Measurements from ENCODE around the gene MIOX.

MIOX gene

GRCh38 chr22:50479721-50480120 lies 6.9 kb upstream of the MIOX start:
- H3K9ac ChIP-seq, result no peak overlapping the region

GRCh38 chr22:50481045-50481439 lies 5.6 kb upstream of the MIOX start:
- Histone ChIP-seq H3K4me1 (no peaks in the 10 kb centered on the region), H3K36me3 (ENCODE audit: control insufficient read depth, insufficient read depth, low read length) (no peaks in the 10 kb centered on the region), H3K79me2 (no peaks in the 10 kb centered on the region), H3K4me2 (ENCODE audit: low read length) (no peak overlapping the region), H3K27ac (no peak overlapping the region), H3K4me3 (ENCODE audit: low read depth, low read length) (no peak overlapping the region), H2AFZ (peak overlapping the region; percentile 28), H3K9ac (no peak overlapping the region), H3K27me3 (ENCODE audit: control insufficient read depth, insufficient read depth, low read length) (no peaks in the 10 kb centered on the region), H3K9me3 (ENCODE audit: control insufficient read depth, low read length) (no peaks in the 10 kb centered on the region)
- TF ChIP-seq CTCF (IDR thresholded peaks at IDR 0.05), result no peak

More at GRCh38 chr22:50479721-50480120, 6.9 kb upstream of the MIOX start:
- Histone ChIP-seq H3K9me3 (ENCODE audit: control insufficient read depth, low read length) (no peaks in the 10 kb centered on the region), H3K4me3 (ENCODE audit: low read depth, low read length) (no peak overlapping the region), H3K36me3 (ENCODE audit: control insufficient read depth, insufficient read depth, low read length) (no peaks in the 10 kb centered on the region), H3K4me1 (no peaks in the 10 kb centered on the region), H3K4me2 (ENCODE audit: low read length) (no peak overlapping the region), H2AFZ (no peak overlapping the region), H3K27ac (no peak overlapping the region), H3K79me2 (no peaks in the 10 kb centered on the region), H3K27me3 (ENCODE audit: control insufficient read depth, insufficient read depth, low read length) (no peaks in the 10 kb centered on the region)
- TF ChIP-seq CTCF (IDR thresholded peaks at IDR 0.05), result no peak

- Histone ChIP-seq H3K27me3 (ENCODE audit: control insufficient read depth, insufficient read depth, low read length) (no peaks in the 10 kb centered on the region), H3K4me2 (ENCODE audit: low read length) (no peak within 1 kb of the TSS), H3K27ac (no peak within 1 kb of the TSS), H3K36me3 (ENCODE audit: control insufficient read depth, insufficient read depth, low read length) (no peaks in the 10 kb centered on the region), H3K79me2 (no peaks in the 10 kb centered on the region), H3K9ac (no peak within 1 kb of the TSS), H3K4me1 (no peaks in the 10 kb centered on the region), H2AFZ (peak within 1 kb of the TSS; percentile 28), H3K4me3 (ENCODE audit: low read depth, low read length) (no peak within 1 kb of the TSS), H3K9me3 (ENCODE audit: control insufficient read depth, low read length) (no peaks in the 10 kb centered on the region)
- TF ChIP-seq CTCF (IDR thresholded peaks at IDR 0.05), result no peak
Measured at GRCh38 chr22:50481440-50482106, 5.1 kb upstream of the MIOX start, which contains the start of gene ADM2. TSS of gene ADM2 (plus strand) at chr22:50481543. CDS start at chr22:50481848, 305 bp downstream.

GRCh38 chr22:50482107-50483074 lies 4.3 kb upstream of the MIOX start:
- Histone ChIP-seq H3K27me3 (ENCODE audit: control insufficient read depth, insufficient read depth, low read length) (no peaks in the 10 kb centered on the region), H2AFZ (no peak overlapping the region), H3K4me1 (no peaks in the 10 kb centered on the region), H3K4me3 (ENCODE audit: low read depth, low read length) (no peak overlapping the region), H3K9ac (no peak overlapping the region), H3K36me3 (ENCODE audit: control insufficient read depth, insufficient read depth, low read length) (no peaks in the 10 kb centered on the region), H3K9me3 (ENCODE audit: control insufficient read depth, low read length) (no peaks in the 10 kb centered on the region), H3K27ac (no peak overlapping the region), H3K4me2 (ENCODE audit: low read length) (no peak overlapping the region), H3K79me2 (no peaks in the 10 kb centered on the region)
- no peak for TF ChIP-seq CTCF (IDR thresholded peaks at IDR 0.05)

Measured in parathyroid adenoma (tissue), 2 donors.